Measurements from ENCODE around the gene RCAN1.
A peak's percentile ranks its signal among the peaks of the same experiment; 100 is the strongest.

The RCAN1 gene

GRCh38 chr21:34648739-34649297 is 33.9 kb upstream of the RCAN1 start:
- TF ChIP-seq CTCF (IDR thresholded peaks at IDR 0.05; ENCODE audit: low read depth, low read length) = no peak
- H3K4me3 ChIP-seq (replicated peaks in 1 of 2; ENCODE audit: low read depth in 2 of 2, low read length in 2 of 2) = no peak overlapping the region
- DNase-seq (ENCODE audit: low read depth in 2 of 2) = no peak

- DNase-seq (ENCODE audit: low read depth in 2 of 2) = no peak
- no peak overlapping the region for H3K4me3 ChIP-seq (replicated peaks in 1 of 2; ENCODE audit: low read depth in 2 of 2, low read length in 2 of 2)
- no peak for TF ChIP-seq CTCF (IDR thresholded peaks at IDR 0.05; ENCODE audit: low read depth, low read length)
These were observed 32.6 kb upstream of the RCAN1 start for GRCh38 chr21:34647555-34647954.

- no peak for TF ChIP-seq CTCF (IDR thresholded peaks at IDR 0.05; ENCODE audit: low read depth, low read length)
- no peak for DNase-seq (ENCODE audit: low read depth in 2 of 2)
- no peak overlapping the region for H3K4me3 ChIP-seq (replicated peaks in 1 of 2; ENCODE audit: low read depth in 2 of 2, low read length in 2 of 2)
These were observed 29.9 kb upstream of the RCAN1 start for GRCh38 chr21:34644825-34645224.

- DNase-seq (ENCODE audit: low read depth in 2 of 2) = peak; percentile 23 to 33
- no peak for TF ChIP-seq CTCF (IDR thresholded peaks at IDR 0.05; ENCODE audit: low read depth, low read length)
- no peak overlapping the region for H3K4me3 ChIP-seq (replicated peaks in 1 of 2; ENCODE audit: low read depth in 2 of 2, low read length in 2 of 2)
These were observed 27.5 kb upstream of the RCAN1 start for GRCh38 chr21:34642211-34643075.

GRCh38 chr21:34640858-34641257 is 25.9 kb upstream of the RCAN1 start:
- no peak for TF ChIP-seq CTCF (IDR thresholded peaks at IDR 0.05; ENCODE audit: low read depth, low read length)
- peak; percentile 51 to 84 for DNase-seq (ENCODE audit: low read depth in 2 of 2)
- no peak overlapping the region for H3K4me3 ChIP-seq (replicated peaks in 1 of 2; ENCODE audit: low read depth in 2 of 2, low read length in 2 of 2)

GRCh38 chr21:34639882-34640788 is 25.2 kb upstream of the RCAN1 start:
- DNase-seq (ENCODE audit: low read depth in 2 of 2) = peak in 1 of 2 donors; percentile 11
- H3K4me3 ChIP-seq (replicated peaks in 1 of 2; ENCODE audit: low read depth in 2 of 2, low read length in 2 of 2) = no peak overlapping the region
- TF ChIP-seq CTCF (IDR thresholded peaks at IDR 0.05; ENCODE audit: low read depth, low read length) = no peak
